H9 (cell line): ENCODE measurements around the gene AVPR1A. TPM values are rescaled to one million over a fixed set of nuclear protein-coding genes. Genes with fewer than 3 reads are reported as not detected.

Experiments
- DNase-seq: peaks from one replicate; pipeline ENCODE4 v3.0.0-alpha.2; 2017
- H2AFZ ChIP-seq: one replicate; pipeline ENCODE4 v1.6.1; 2013; ENCODE audit warnings: mild to moderate bottlenecking, low read length, control low read depth, moderate library complexity
- H2AK5ac ChIP-seq: 2 replicates; pipeline ENCODE4 v1.6.1; 2013; ENCODE audit warnings: low read length, control low read depth, mixed read lengths; ENCODE audit not compliant: insufficient read length
- H2BK120ac ChIP-seq: one replicate; pipeline ENCODE4 v1.6.1; 2013; ENCODE audit warnings: low read depth, mild to moderate bottlenecking, low read length, control low read depth, inconsistent platforms; ENCODE audit not compliant: poor library complexity, severe bottlenecking
- H2BK12ac ChIP-seq: 2 replicates; pipeline ENCODE4 v1.6.1; 2013; ENCODE audit warnings: low read length, control low read depth, mixed read lengths, low read depth; ENCODE audit not compliant: insufficient read length
- H2BK15ac ChIP-seq: 2 replicates; pipeline ENCODE4 v1.6.1; 2013; ENCODE audit warnings: low read depth, low read length, control low read depth
- H2BK20ac ChIP-seq: one replicate; pipeline ENCODE4 v1.6.1; 2013; ENCODE audit warnings: low read depth, mild to moderate bottlenecking, low read length, control low read depth, inconsistent platforms; ENCODE audit not compliant: poor library complexity, severe bottlenecking
- H2BK5ac ChIP-seq: 2 replicates; pipeline ENCODE4 v1.6.1; 2013; ENCODE audit warnings: low read length, control low read depth, mixed read lengths; ENCODE audit not compliant: insufficient read length
- H3K14ac ChIP-seq: 2 replicates; pipeline ENCODE4 v1.6.1; 2013; ENCODE audit warnings: low read length, control low read depth; ENCODE audit not compliant: insufficient read depth
- H3K18ac ChIP-seq: 2 replicates; pipeline ENCODE4 v1.6.1; 2013; ENCODE audit warnings: low read depth, mild to moderate bottlenecking, mixed read lengths, low read length, control low read depth; ENCODE audit not compliant: insufficient read length
- H3K23ac ChIP-seq: 2 replicates; pipeline ENCODE4 v1.6.1; 2013; ENCODE audit warnings: low read length, control low read depth, mixed read lengths, low read depth; ENCODE audit not compliant: insufficient read length
- H3K23me2 ChIP-seq: 2 replicates; pipeline ENCODE4 v1.6.1; 2013; ENCODE audit warnings: low read depth, mild to moderate bottlenecking, mixed read lengths, low read length, control low read depth; ENCODE audit not compliant: insufficient read length, poor library complexity, severe bottlenecking
- H3K27ac ChIP-seq: 2 replicates; pipeline ENCODE4 v1.5.1; 2013; ENCODE audit warnings: low read length, control low read depth, mixed read lengths, low read depth; ENCODE audit not compliant: insufficient read length
- H3K27me3 ChIP-seq: 2 replicates; pipeline ENCODE4 v1.6.1; 2013; ENCODE audit warnings: low read length, control low read depth, inconsistent platforms; ENCODE audit not compliant: insufficient read depth
- H3K4ac ChIP-seq: 2 replicates; pipeline ENCODE4 v1.6.1; 2013; ENCODE audit warnings: low read depth, mild to moderate bottlenecking, control low read depth, inconsistent platforms, low read length, moderate library complexity
- H3K4me1 ChIP-seq: 2 replicates; pipeline ENCODE4 v1.6.1; 2013; ENCODE audit warnings: low read length, control low read depth, inconsistent platforms; ENCODE audit not compliant: insufficient read depth
- H3K4me2 ChIP-seq: 2 replicates; pipeline ENCODE4 v1.6.1; 2013; ENCODE audit warnings: low read length, control low read depth, mixed read lengths; ENCODE audit not compliant: insufficient read length, insufficient read depth
- H3K56ac ChIP-seq: 2 replicates; pipeline ENCODE4 v1.6.1; 2013; ENCODE audit warnings: low read depth, mild to moderate bottlenecking, mixed read lengths, low read length, control low read depth; ENCODE audit not compliant: insufficient read length
- H3K79me1 ChIP-seq: 2 replicates; pipeline ENCODE4 v1.6.1; 2013; ENCODE audit warnings: low read depth, mild to moderate bottlenecking, moderate library complexity, low read length, control low read depth, inconsistent platforms; ENCODE audit not compliant: insufficient read depth, poor library complexity, severe bottlenecking
- H3K79me2 ChIP-seq: 2 replicates; pipeline ENCODE4 v1.6.1; 2013; ENCODE audit warnings: low read length, control low read depth, inconsistent platforms; ENCODE audit not compliant: insufficient read depth
- H3K9ac ChIP-seq: 2 replicates; pipeline ENCODE4 v1.6.1; 2013; ENCODE audit warnings: low read length, control low read depth, mixed read lengths; ENCODE audit not compliant: insufficient read length; ENCODE audit errors: extremely low read depth
- H3K9me3 ChIP-seq: one replicate; pipeline ENCODE4 v1.6.1; 2013; ENCODE audit warnings: low read depth, low read length, inconsistent platforms; ENCODE audit not compliant: control insufficient read depth
- H3T11ph ChIP-seq: one replicate; pipeline ENCODE4 v1.6.1; 2013; ENCODE audit warnings: mild to moderate bottlenecking, low read length, control low read depth, inconsistent platforms
- H4K20me1 ChIP-seq: one replicate; pipeline ENCODE4 v1.6.1; 2013; ENCODE audit not compliant: control insufficient read depth, insufficient read length, insufficient read depth
- H4K5ac ChIP-seq: 2 replicates; pipeline ENCODE4 v1.6.1; 2013; ENCODE audit warnings: low read depth, mild to moderate bottlenecking, mixed read lengths, low read length, control low read depth; ENCODE audit not compliant: insufficient read length
- H4K8ac ChIP-seq: replicated peaks from 2 replicates; pipeline ENCODE4 v1.6.1; 2013; ENCODE audit warnings: low read length, control low read depth, mixed read lengths, low read depth; ENCODE audit not compliant: insufficient read length
- H4K91ac ChIP-seq: 2 replicates; pipeline ENCODE4 v1.6.1; 2013; ENCODE audit warnings: low read depth, mild to moderate bottlenecking, moderate library complexity, mixed read lengths, low read length, control low read depth; ENCODE audit not compliant: insufficient read length
- H3K27ac Mint-ChIP-seq, 3 experiments: 2 replicates in 2 of 3; 3 replicates in 1 of 3; pipeline ENCODE4 v1.8.0; 2020 to 2021; ENCODE audit warnings: mixed read lengths in 3 of 3, mild to moderate bottlenecking in 1 of 3, moderate library complexity in 1 of 3
- H3K27me3 Mint-ChIP-seq: 2 replicates; pipeline ENCODE4 v1.8.0; 2021; ENCODE audit warnings: low read depth, mild to moderate bottlenecking, moderate library complexity, mixed read lengths
- H3K36me3 Mint-ChIP-seq, 3 experiments: 2 replicates in 2 of 3; 3 replicates in 1 of 3; pipeline ENCODE4 v1.8.0; 2020 to 2021; ENCODE audit warnings: low read depth in 3 of 3, mixed read lengths in 3 of 3; ENCODE audit not compliant: insufficient read depth in 1 of 3
- H3K4me1 Mint-ChIP-seq, 2 experiments: 2 replicates each; pipeline ENCODE4 v1.8.0; 2020; ENCODE audit warnings: mixed read lengths in 2 of 2
- H3K4me3 Mint-ChIP-seq, 2 experiments: 2 replicates in 1 of 2; 3 replicates in 1 of 2; pipeline ENCODE4 v1.8.0; 2020 to 2021; ENCODE audit warnings: mild to moderate bottlenecking in 2 of 2, mixed read lengths in 2 of 2, moderate library complexity in 1 of 2
- H3K9me3 Mint-ChIP-seq, 2 experiments: 2 replicates in 1 of 2; 3 replicates in 1 of 2; pipeline ENCODE4 v1.8.0; 2020; ENCODE audit warnings: mild to moderate bottlenecking in 2 of 2, mixed read lengths in 2 of 2, moderate library complexity in 1 of 2
- CTCF ChIP-seq: fragments of 200-600 bp; sonication (generic); conservative IDR thresholded peaks from 3 replicates; pipeline ENCODE4 v1.8.0; 2021; ENCODE audit warnings: antibody characterized with exemption, mild to moderate bottlenecking
- WGBS: extraction: QIAGEN DNeasy Blood & Tissue Kit; methylation state at CpG from one replicate; pipeline ENCODE4 v1.1.7; 2013; ENCODE audit warnings: missing lambda C conversion rate, low lambda C conversion rate, mixed read lengths; ENCODE audit not compliant: insufficient read length; ENCODE audit errors: extremely low coverage; 5-methylcytosine and 5-hydroxymethylcytosine counted together
- total RNA-seq: library from RNA; stranded (reverse); gene quantifications from 2 replicates; pipeline ENCODE4 v1.2.1, GENCODE V29; 2021

The AVPR1A gene
- total RNA-seq, 1 experiment from 2014 or later = 0.13 TPM

DNA sequence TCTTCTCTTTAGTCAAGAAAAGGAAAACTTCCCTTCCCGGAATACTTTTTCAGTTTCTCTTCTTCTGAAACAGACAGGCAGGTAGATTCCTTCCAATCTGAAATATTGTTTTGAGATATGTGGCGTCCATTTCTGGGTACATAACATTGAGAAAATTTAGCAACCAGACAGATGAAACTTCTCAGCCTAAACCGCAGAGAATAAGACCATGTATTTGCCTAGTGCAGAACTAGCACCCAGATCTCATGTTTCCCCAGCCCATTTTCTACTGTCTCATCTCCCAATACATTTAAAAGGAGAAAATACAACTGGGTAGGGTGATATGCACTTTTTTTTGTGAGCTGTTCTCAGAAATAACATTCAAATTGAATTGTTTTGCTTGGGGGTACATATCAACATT is 6.4 kb downstream of the AVPR1A start:
- Histone ChIP-seq H4K91ac (no peak overlapping the region), H3K79me1 (no peaks in the 10 kb centered on the region), H2BK20ac (no peak overlapping the region), H3K79me2 (no peaks in the 10 kb centered on the region), H3T11ph (no peak overlapping the region), H3K56ac (no peak overlapping the region), H3K4me2 (no peak overlapping the region), H2AFZ (no peak overlapping the region), H3K23ac (no peak overlapping the region), H3K18ac (no peak overlapping the region), H2AK5ac (no peak overlapping the region), H3K9me3 (no peaks in the 10 kb centered on the region), H2BK12ac (no peak overlapping the region), H3K27ac (no peak overlapping the region), H3K27me3 (peaks cover 6% of the 10 kb centered on the region), H2BK5ac (no peak overlapping the region), H4K20me1 (no peaks in the 10 kb centered on the region), H3K4me1 (no peaks in the 10 kb centered on the region), H3K9ac (no peak overlapping the region), H2BK15ac (no peak overlapping the region), H2BK120ac (no peak overlapping the region), H3K4ac (no peak overlapping the region), H3K14ac (no peak overlapping the region), H3K23me2 (no peaks in the 10 kb centered on the region), H4K8ac (no peak overlapping the region), H4K5ac (no peak overlapping the region)
- peaks cover under 1% of the 10 kb centered on the region in 2 experiments; a peak in 3 of 4 replicates for H3K4me1 Mint-ChIP-seq
- no peak overlapping the region for H3K27ac Mint-ChIP-seq
- peaks cover 0 to under 1% of the 10 kb centered on the region in 2 experiments; a peak in 1 of 5 replicates for H3K9me3 Mint-ChIP-seq
- no CpG with 5 or more reads among the region's 3 CpGs for WGBS
- TF ChIP-seq CTCF = no peak
- H3K27me3 Mint-ChIP-seq = peaks cover 55% of the 10 kb centered on the region
- H3K36me3 Mint-ChIP-seq = no peaks in the 10 kb centered on the region
- no peak for DNase-seq
- no peak overlapping the region for H3K4me3 Mint-ChIP-seq
